ENCODE measurements around the gene ASIC3.

DNA sequence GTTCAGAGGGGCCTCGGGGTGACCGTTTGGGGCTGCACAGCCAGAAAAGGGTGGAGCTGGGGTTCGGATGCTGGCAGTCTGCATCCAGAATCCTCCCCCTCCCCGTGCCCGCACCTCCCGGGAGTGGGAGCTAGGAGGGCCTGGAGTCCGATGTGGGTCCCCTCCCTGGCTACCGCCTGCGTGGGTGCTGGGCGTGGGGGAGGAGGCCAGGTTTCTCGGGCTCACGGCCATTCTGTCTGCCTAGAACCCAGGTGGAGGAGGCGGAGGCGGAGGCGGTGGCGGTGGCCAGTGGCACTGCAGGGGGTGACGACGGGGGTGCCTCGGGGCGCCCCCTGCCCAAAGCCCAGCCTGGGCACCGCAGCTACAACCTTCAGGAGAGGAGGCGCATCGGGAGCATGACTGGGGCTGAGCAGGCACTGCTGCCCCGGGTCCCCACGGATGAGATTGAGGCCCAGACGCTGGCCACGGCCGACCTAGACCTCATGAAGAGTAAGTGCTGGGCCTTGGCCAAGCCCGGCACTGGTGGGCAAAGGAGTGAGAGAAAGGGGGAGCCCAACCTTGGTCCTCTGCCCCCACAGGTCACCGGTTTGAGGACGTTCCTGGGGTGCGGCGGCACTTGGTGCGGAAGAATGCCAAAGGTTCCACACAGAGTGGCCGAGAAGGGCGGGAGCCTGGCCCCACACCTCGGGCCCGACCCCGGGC is 18.1 kb downstream of the ASIC3 start:
- TF ChIP-seq, protein P1, sequence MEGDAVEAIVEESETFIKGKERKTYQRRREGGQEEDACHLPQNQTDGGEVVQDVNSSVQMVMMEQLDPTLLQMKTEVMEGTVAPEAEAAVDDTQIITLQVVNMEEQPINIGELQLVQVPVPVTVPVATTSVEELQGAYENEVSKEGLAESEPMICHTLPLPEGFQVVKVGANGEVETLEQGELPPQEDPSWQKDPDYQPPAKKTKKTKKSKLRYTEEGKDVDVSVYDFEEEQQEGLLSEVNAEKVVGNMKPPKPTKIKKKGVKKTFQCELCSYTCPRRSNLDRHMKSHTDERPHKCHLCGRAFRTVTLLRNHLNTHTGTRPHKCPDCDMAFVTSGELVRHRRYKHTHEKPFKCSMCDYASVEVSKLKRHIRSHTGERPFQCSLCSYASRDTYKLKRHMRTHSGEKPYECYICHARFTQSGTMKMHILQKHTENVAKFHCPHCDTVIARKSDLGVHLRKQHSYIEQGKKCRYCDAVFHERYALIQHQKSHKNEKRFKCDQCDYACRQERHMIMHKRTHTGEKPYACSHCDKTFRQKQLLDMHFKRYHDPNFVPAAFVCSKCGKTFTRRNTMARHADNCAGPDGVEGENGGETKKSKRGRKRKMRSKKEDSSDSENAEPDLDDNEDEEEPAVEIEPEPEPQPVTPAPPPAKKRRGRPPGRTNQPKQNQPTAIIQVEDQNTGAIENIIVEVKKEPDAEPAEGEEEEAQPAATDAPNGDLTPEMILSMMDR (conservative IDR thresholded peaks at IDR 0.05; ENCODE audit: low read depth, low read length): no peak
- no peak for TF ChIP-seq POLR2A (IDR thresholded peaks at IDR 0.05; ENCODE audit: low read depth, low read length)

Measured in IMR-90 (cell line).